HL-60 (cell line): ENCODE data around the gene TGFBI.

Source experiments
- DNase-seq, 2 experiments: peaks; one replicate each; pipeline ENCODE4 v3.0.0-alpha.2; 2010 to 2020; ENCODE audit warnings: low read depth in 1 of 2, low spot score in 1 of 2
- H3K27ac ChIP-seq: fragments of 250-450 bp; sonication (Bioruptor Pico); replicated peaks from 2 replicates; pipeline ENCODE4 v1.5.1; 2020; ENCODE audit warnings: mild to moderate bottlenecking, moderate library complexity
- H3K27me3 ChIP-seq: fragments of 250-450 bp; sonication (Bioruptor Pico); 2 replicates; pipeline ENCODE4 v1.5.1; 2021; ENCODE audit warnings: mild to moderate bottlenecking, moderate library complexity; ENCODE audit not compliant: insufficient read depth, poor library complexity, severe bottlenecking
- H3K4me3 ChIP-seq: replicated peaks from 2 replicates; pipeline ENCODE4 v1.5.1; 2011; ENCODE audit warnings: mild to moderate bottlenecking, control low read depth, low read length; ENCODE audit not compliant: insufficient read depth
- GABPA ChIP-seq: IDR thresholded peaks from 2 replicates; pipeline ENCODE4 v1.6.1; 2012; ENCODE audit warnings: low read depth
- POLR2AphosphoS5 ChIP-seq: IDR thresholded peaks from 2 replicates; pipeline ENCODE4 v1.6.1; 2012; ENCODE audit warnings: low read depth
- REST ChIP-seq: IDR thresholded peaks from 2 replicates; pipeline ENCODE4 v1.6.1; 2012; ENCODE audit warnings: low read depth; ENCODE audit not compliant: insufficient replicate concordance
- SPI1 ChIP-seq: IDR thresholded peaks from 2 replicates; pipeline ENCODE4 v1.6.1; 2012; ENCODE audit warnings: low read depth, mild to moderate bottlenecking, borderline replicate concordance
- TF ChIP-seq, protein P1 (sequence below): IDR thresholded peaks from one replicate; pipeline ENCODE4 v1.5.1; 2011; ENCODE audit warnings: low read length, control low read depth, inconsistent platforms; ENCODE audit not compliant: insufficient read depth

Gene TGFBI

DNA sequence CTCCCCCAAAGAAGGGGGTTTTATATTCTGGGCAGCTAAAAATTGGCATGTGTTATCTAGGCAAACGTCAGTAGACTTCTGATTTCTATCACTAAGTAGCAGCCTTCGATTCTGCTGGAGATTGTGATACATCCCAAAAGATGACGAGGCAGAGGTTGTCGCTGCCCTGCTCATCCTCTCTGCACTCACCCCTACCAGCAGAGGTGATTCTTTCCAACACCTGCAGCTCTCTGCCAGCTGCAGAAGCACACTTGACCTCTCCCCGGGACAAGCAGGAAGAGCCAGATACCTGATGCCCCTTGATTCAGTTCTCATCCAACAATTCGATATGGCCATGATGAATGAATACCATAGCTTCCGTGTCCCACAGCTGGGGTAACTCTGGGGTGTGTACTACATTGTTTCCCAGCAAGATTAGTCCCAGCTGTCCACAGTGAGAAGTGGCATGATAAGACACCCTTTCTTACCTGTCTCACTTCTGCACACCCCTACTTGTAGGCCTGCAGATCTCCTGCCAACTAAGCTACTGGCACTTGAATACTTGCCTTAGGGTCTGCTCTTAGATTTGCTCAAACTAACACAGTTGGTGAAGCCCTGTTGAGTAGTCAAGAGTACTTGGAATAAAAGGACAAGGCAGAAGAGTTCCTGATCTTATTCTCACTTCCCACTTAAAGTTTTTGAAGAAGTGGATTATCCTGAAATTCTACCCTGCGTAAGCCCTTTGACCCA is 66.3 kb downstream of the TGFBI start:
- TF ChIP-seq SPI1 (no peak), GABPA (no peak), POLR2AphosphoS5 (no peak), REST (no peak)
- TF ChIP-seq, protein P1, sequence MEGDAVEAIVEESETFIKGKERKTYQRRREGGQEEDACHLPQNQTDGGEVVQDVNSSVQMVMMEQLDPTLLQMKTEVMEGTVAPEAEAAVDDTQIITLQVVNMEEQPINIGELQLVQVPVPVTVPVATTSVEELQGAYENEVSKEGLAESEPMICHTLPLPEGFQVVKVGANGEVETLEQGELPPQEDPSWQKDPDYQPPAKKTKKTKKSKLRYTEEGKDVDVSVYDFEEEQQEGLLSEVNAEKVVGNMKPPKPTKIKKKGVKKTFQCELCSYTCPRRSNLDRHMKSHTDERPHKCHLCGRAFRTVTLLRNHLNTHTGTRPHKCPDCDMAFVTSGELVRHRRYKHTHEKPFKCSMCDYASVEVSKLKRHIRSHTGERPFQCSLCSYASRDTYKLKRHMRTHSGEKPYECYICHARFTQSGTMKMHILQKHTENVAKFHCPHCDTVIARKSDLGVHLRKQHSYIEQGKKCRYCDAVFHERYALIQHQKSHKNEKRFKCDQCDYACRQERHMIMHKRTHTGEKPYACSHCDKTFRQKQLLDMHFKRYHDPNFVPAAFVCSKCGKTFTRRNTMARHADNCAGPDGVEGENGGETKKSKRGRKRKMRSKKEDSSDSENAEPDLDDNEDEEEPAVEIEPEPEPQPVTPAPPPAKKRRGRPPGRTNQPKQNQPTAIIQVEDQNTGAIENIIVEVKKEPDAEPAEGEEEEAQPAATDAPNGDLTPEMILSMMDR, result no peak
- no peak overlapping the region for H3K27ac ChIP-seq
- DNase-seq, result no peak
- H3K4me3 ChIP-seq, result no peak overlapping the region
- no peaks in the 10 kb centered on the region for H3K27me3 ChIP-seq

GRCh38 chr5:136098176-136098575 is 69.4 kb downstream of the TGFBI start:
- TF ChIP-seq, protein P1, result no peak
- TF ChIP-seq GABPA (no peak), SPI1 (no peak), REST (no peak), POLR2AphosphoS5 (no peak)
- H3K27ac ChIP-seq, result no peak overlapping the region
- DNase-seq, result no peak
- no peaks in the 10 kb centered on the region for H3K27me3 ChIP-seq
- no peak overlapping the region for H3K4me3 ChIP-seq

- Histone ChIP-seq H3K4me3 (no peak overlapping the region), H3K27me3 (no peaks in the 10 kb centered on the region), H3K27ac (no peak overlapping the region)
- no peak for DNase-seq
- TF ChIP-seq GABPA (no peak), SPI1 (no peak), REST (no peak), POLR2AphosphoS5 (no peak)
- TF ChIP-seq, protein P1, result no peak
These were observed 71.1 kb downstream of the TGFBI start for GRCh38 chr5:136099870-136100269.
